CD4-positive, alpha-beta T cell (primary cell): ENCODE data around the gene RUSF1. TPM values are rescaled to one million over a fixed set of nuclear protein-coding genes. Genes with fewer than 3 reads are reported as not detected.

Experiments used
- ATAC-seq: fragments of 200-7000 bp; cut with Tn5 transposase; one replicate; pipeline ENCODE4 v1.10.0; 2022; ENCODE audit warnings: mild to moderate bottlenecking; ENCODE audit not compliant: poor library complexity
- CTCF ChIA-PET: fragments of 350-600 bp; sonication (Branson Sonifier 250); formaldehyde crosslinking; loops from one replicate; lab custom pipeline; 2021; ENCODE audit warnings: antibody characterized with exemption, inconsistent platforms; lab: Charles Lee
- POLR2A ChIA-PET: fragments of 350-600 bp; sonication (Branson Sonifier 250); formaldehyde crosslinking; loops from one replicate; lab custom pipeline; 2021; ENCODE audit warnings: antibody characterized with exemption, inconsistent platforms; lab: Charles Lee
- DNase-seq, 14 experiments: peaks; one replicate each; pipeline ENCODE4 v3.0.0-alpha.2; 2013 to 2020; ENCODE audit warnings: mixed read lengths in 2 of 14
- H3K27ac ChIP-seq, 2 donors: one replicate each; pipeline versions ENCODE4 v1.5.1 to v1.7.0; 2013; ENCODE audit warnings: low read length in 2 of 2, low read depth in 1 of 2, mild to moderate bottlenecking in 1 of 2
- H3K27me3 ChIP-seq, 2 experiments: 1 replicate in 1 of 2; 2 replicates in 1 of 2; pipeline versions ENCODE4 v1.6.1 to v1.7.0; 2013; ENCODE audit warnings: low read length in 2 of 2, control low read depth in 1 of 2, mild to moderate bottlenecking in 1 of 2, moderate library complexity in 1 of 2; ENCODE audit not compliant: insufficient read depth in 2 of 2, control insufficient read depth in 1 of 2
- H3K36me3 ChIP-seq: one replicate; pipeline ENCODE4 v1.6.1; 2013; ENCODE audit warnings: low read length, control low read depth; ENCODE audit not compliant: insufficient read depth
- H3K4me1 ChIP-seq: one replicate; pipeline ENCODE4 v1.6.1; 2013; ENCODE audit warnings: low read length, control low read depth; ENCODE audit not compliant: insufficient read depth
- H3K4me3 ChIP-seq: one replicate; pipeline ENCODE4 v1.5.1; 2013; ENCODE audit warnings: mild to moderate bottlenecking, low read length, moderate library complexity
- H3K9me3 ChIP-seq, 2 experiments: 1 replicate in 1 of 2; 2 replicates in 1 of 2; pipeline versions ENCODE4 v1.6.1 to v1.7.0; 2013; ENCODE audit warnings: low read length in 2 of 2, mild to moderate bottlenecking in 2 of 2, control low read depth in 1 of 2, moderate library complexity in 1 of 2; ENCODE audit not compliant: control insufficient read depth in 1 of 2, insufficient read depth in 1 of 2
- H3K27ac Mint-ChIP-seq: one replicate; pipeline ENCODE4 v1.8.0; 2020; ENCODE audit warnings: mixed read lengths
- H3K27me3 Mint-ChIP-seq: one replicate; pipeline ENCODE4 v1.8.0; 2021; ENCODE audit warnings: mixed read lengths
- H3K36me3 Mint-ChIP-seq: one replicate; pipeline ENCODE4 v1.8.0; 2021; ENCODE audit warnings: low read depth, mixed read lengths
- H3K4me1 Mint-ChIP-seq: one replicate; pipeline ENCODE4 v1.8.0; 2021; ENCODE audit warnings: low read depth, mixed read lengths
- H3K4me3 Mint-ChIP-seq: one replicate; pipeline ENCODE4 v1.8.0; 2020; ENCODE audit warnings: mild to moderate bottlenecking, mixed read lengths
- H3K9me3 Mint-ChIP-seq: one replicate; pipeline ENCODE4 v1.8.0; 2020; ENCODE audit warnings: mixed read lengths
- CTCF ChIP-seq: fragments of 200-600 bp; IDR thresholded peaks from one replicate; pipeline ENCODE4 v1.8.0; 2022; ENCODE audit warnings: antibody characterized with exemption, mild to moderate bottlenecking
- intact Hi-C, 2 experiments: fragments of 100-400 bp; cut with DNase I in 1 of 2; cut with micrococcal nuclease in 1 of 2; formaldehyde crosslinking; loops; one replicate each; pipeline versions ENCODE4 v1.15.1 to v1.9.0; 2023 to 2025; cut with DNase I, micrococcal nuclease
- total RNA-seq, 174 experiments: library from RNA in 2 of 174; stranded (reverse) in 2 of 174; gene quantifications; one replicate each; pipeline ENCODE4 v1.2.3 and lab custom pipeline; 2021 to 2026

RUSF1 gene
- total RNA-seq, 2 experiments from 2014 or later = 69.2 to 73.2 TPM

- ChIA-PET CTCF (no interaction called here), POLR2A (no interaction called here)
- peaks cover 10% of the 10 kb centered on the region for H3K4me1 Mint-ChIP-seq
- no peaks in the 10 kb centered on the region for H3K9me3 ChIP-seq
- no peak overlapping the region for H3K27ac ChIP-seq
- H3K27me3 Mint-ChIP-seq = peaks cover 36% of the 10 kb centered on the region
- no peak overlapping the region for H3K4me3 ChIP-seq
- H3K9me3 Mint-ChIP-seq = no peaks in the 10 kb centered on the region
- H3K27ac Mint-ChIP-seq = no peak overlapping the region
- peaks cover 41 to 58% of the 10 kb centered on the region in 2 experiments for H3K27me3 ChIP-seq
- H3K36me3 ChIP-seq = no peaks in the 10 kb centered on the region
- peaks cover 9% of the 10 kb centered on the region for H3K4me1 ChIP-seq
- ATAC-seq (no peak), DNase-seq (no peak)
- no peaks in the 10 kb centered on the region for H3K36me3 Mint-ChIP-seq
- H3K4me3 Mint-ChIP-seq = no peak overlapping the region
- intact Hi-C loops = loop anchor here in 1 of 2 experiments (10.0 kb wide), 1 partner anchor 72 kb away; no protein-coding TSS in a partner anchor
- no peak for TF ChIP-seq CTCF
These were observed 24.7 kb upstream of the RUSF1 start for GRCh38 chr16:31532896-31533295.

DNA sequence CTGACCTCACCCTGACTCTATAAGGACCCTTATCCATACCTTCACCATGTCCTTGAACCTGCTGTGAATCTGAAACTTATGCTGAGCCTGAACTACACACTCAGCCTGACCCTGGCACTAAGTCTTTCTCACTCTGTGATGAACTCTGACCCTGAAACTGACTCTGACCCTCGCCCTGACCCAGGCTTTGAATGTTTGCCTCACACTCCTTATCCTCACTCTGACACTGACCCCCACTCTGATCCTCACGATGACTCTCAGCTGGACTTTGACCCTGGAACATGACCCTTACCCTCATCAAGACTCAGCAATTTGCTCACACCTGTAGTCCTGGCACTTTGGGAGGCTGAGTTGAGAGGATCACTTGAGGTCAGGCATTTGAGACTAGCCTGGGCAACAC lies 23.9 kb upstream of the RUSF1 start:
- intact Hi-C loops = loop anchor here in 1 of 2 experiments (10.0 kb wide), 1 partner anchor 73 kb away; no protein-coding TSS in a partner anchor
- POLR2A ChIA-PET = no interaction called here
- Mint-ChIP-seq H3K4me3 (no peak overlapping the region), H3K27me3 (peaks cover 35% of the 10 kb centered on the region), H3K4me1 (peaks cover 10% of the 10 kb centered on the region), H3K27ac (no peak overlapping the region), H3K36me3 (no peaks in the 10 kb centered on the region), H3K9me3 (no peaks in the 10 kb centered on the region)
- Histone ChIP-seq H3K4me1 (peaks cover 4% of the 10 kb centered on the region), H3K36me3 (no peaks in the 10 kb centered on the region), H3K27ac (no peak overlapping the region), H3K9me3 (no peaks in the 10 kb centered on the region), H3K27me3 (peaks cover 37 to 50% of the 10 kb centered on the region in 2 experiments), H3K4me3 (no peak overlapping the region)
- no peak for DNase-seq
- CTCF ChIA-PET = no interaction called here
- no peak for TF ChIP-seq CTCF
- no peak for ATAC-seq

GRCh38 chr16:31531096-31531495 lies 22.9 kb upstream of the RUSF1 start:
- H3K36me3 Mint-ChIP-seq = no peaks in the 10 kb centered on the region
- Histone ChIP-seq H3K27me3 (peaks cover 31 to 41% of the 10 kb centered on the region in 2 experiments), H3K27ac (no peak overlapping the region), H3K4me1 (peaks cover 4% of the 10 kb centered on the region), H3K9me3 (no peaks in the 10 kb centered on the region), H3K4me3 (no peak overlapping the region), H3K36me3 (no peaks in the 10 kb centered on the region)
- DNase-seq = no peak
- ATAC-seq = no peak
- H3K27ac Mint-ChIP-seq = no peak overlapping the region
- no peak overlapping the region for H3K4me3 Mint-ChIP-seq
- ChIA-PET POLR2A (no interaction called here), CTCF (no interaction called here)
- no peak for TF ChIP-seq CTCF
- no peaks in the 10 kb centered on the region for H3K9me3 Mint-ChIP-seq
- intact Hi-C loops = loop anchor here in 1 of 2 experiments (10.0 kb wide), 1 partner anchor 74 kb away; no protein-coding TSS in a partner anchor
- peaks cover 10% of the 10 kb centered on the region for H3K4me1 Mint-ChIP-seq
- H3K27me3 Mint-ChIP-seq = peaks cover 34% of the 10 kb centered on the region
